GM10266 (cell line): ENCODE data around the gene ST6GALNAC1.

Experiments used
- DNase-seq: peaks from one replicate; pipeline ENCODE4 v3.0.0; 2012; ENCODE audit errors: extremely low spot score
- TF ChIP-seq, protein P1 (sequence below): IDR thresholded peaks from 2 replicates; pipeline ENCODE4 v1.5.1; 2012; ENCODE audit warnings: mild to moderate bottlenecking, low read depth; ENCODE audit not compliant: control insufficient read depth, insufficient read depth; ENCODE audit errors: missing control alignments

The ST6GALNAC1 gene

DNA sequence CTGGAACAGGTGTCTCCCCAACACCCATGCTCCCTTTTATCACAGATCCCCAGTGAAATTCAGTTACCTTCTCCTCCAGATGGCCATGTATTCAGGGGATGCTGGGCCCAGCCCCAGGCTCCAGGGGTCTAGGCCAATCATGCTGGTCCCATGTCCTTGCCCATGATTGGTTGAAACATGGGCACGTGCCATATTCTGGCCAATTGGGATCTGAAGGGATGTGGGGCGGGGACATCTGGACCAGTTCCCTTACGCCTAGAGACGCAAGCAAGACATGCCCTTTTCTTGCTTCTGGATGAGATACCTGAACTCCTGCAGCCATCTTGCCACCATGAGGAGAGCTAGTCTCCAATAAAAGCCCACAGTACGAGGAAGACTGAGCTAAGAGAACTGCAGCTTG, 31.0 kb upstream of the ST6GALNAC1 start:
- no peak for DNase-seq
- TF ChIP-seq, protein P1, sequence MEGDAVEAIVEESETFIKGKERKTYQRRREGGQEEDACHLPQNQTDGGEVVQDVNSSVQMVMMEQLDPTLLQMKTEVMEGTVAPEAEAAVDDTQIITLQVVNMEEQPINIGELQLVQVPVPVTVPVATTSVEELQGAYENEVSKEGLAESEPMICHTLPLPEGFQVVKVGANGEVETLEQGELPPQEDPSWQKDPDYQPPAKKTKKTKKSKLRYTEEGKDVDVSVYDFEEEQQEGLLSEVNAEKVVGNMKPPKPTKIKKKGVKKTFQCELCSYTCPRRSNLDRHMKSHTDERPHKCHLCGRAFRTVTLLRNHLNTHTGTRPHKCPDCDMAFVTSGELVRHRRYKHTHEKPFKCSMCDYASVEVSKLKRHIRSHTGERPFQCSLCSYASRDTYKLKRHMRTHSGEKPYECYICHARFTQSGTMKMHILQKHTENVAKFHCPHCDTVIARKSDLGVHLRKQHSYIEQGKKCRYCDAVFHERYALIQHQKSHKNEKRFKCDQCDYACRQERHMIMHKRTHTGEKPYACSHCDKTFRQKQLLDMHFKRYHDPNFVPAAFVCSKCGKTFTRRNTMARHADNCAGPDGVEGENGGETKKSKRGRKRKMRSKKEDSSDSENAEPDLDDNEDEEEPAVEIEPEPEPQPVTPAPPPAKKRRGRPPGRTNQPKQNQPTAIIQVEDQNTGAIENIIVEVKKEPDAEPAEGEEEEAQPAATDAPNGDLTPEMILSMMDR: no peak

DNA sequence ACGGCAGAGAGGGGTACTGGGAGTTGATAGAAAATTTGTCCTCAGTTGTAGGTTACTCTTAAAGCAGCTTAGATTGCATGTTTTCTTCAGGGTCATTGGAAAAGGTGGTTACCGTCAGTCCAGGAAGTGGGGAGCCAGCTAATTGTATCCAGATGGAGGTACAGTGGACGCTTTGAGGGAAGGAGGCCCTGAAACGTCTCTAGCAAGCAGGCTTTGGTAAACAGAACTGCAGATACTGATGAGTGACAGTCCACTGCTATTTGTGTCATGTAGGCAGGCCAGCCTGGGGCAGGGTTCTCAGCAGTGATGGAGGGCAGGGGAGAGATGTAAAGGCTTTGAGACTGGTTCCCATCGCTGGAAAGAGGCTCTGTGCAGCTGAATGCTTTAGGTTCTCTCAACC, 30.2 kb upstream of the ST6GALNAC1 start:
- no peak for DNase-seq
- TF ChIP-seq, protein P1: no peak

DNA sequence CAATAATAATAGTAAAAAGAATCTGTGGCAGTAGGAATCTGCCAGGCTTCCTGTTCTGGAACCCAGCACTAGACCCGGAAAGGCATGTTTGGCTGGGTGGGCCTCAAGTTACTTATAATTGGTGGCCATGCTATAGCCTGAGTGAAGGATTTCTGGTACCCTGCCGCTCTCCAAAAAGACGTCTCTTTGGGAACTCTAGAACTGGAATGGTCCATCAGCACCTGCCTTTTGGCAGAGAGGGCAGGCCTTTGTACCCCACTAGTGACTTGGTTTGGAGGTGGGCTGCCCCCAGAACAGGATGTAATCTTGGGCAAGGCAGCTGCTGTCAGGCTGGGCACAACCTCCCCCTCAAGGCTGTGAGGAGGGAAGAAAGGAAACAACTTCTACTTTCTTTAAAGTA, 29.3 kb upstream of the ST6GALNAC1 start:
- TF ChIP-seq, protein P1: no peak

DNA sequence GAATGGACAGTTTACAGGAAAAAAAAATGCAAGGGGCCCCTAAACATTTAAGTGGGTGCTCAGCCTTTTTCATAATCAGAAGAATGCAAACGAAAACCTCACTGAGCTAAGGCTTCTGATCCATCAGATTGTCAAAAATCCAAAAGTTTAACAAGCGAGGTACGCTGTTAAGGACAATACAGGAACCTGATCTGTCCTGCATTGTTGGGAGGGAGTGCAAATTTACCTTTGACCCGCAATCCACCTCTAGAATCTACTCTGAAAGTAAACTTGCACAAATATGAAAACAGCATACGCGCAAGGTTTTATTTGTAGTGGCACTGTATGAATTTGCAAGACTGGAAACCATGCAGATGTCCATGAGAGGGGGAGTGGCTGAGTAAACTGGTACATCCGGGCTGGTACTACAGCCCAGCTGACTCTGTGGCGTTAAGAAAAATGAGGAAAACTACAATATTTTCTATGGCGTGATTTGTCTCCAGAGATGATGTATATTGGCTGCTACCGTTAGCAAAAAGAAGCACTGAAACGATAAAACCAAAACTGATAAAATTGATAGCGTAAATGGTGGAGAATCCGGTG, 28.8 kb upstream of the ST6GALNAC1 start:
- DNase-seq: no peak
- TF ChIP-seq, protein P1: no peak

More for the DNA sequence above, 29.3 kb upstream of the ST6GALNAC1 start:
- no peak for DNase-seq

DNA sequence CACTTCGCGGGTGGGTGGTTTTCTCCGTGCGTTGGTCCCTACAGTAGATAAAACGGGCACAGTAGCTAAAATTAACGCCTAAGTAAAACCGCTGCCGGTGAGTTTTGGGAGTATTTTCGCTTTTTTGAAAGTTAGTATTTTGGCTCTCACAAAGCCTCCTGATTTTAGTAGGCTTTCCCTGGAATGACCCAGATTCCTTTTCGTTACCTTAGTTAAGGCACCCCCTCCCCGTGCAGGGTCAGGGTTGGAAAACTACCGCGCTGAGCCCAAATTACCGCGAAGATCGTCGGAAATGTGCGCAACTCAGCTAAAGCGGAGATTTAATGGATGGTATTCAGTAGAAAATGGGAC, 28.3 kb upstream of the ST6GALNAC1 start:
- TF ChIP-seq, protein P1: no peak
- no peak for DNase-seq

DNA sequence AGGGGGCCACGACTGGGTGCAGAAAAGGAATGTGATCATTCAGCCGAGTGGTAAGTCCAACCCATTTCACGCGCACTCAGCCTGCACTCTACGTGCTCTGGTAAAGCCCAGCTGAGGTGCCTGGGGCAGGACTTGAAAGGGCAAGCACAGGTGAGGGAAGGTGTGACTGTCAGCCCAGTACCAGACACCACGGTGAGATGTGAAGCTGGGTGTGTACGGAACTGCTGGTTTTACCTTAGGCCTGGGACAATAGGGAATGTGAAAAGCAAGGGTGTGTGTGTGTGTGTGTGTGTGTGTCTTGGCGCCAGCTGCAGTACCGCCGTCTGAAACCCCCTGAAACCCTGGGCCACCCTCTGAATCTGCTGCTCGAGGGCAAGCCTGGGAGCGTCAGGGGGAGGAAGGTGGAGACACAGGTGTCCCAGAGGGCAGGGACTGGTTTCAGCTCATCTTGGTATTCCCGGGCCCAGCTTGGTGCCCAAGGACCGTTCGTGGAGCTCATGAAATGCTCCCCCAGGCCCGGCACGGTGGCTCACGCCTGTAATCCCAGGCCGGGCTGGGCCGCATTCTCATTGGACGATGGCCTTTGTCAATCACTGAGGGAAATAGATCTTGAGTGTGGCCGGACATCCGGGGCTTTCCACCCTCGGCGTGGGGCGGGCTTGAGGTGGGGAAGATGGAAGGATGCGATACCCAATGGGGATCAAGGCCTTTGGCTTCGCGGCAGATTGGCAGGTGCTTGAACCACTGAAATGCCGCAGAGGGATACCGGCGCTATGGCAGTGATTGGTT, 27.8 kb upstream of the ST6GALNAC1 start:
- TF ChIP-seq, protein P1: no peak
- DNase-seq: peak; percentile 97

DNA sequence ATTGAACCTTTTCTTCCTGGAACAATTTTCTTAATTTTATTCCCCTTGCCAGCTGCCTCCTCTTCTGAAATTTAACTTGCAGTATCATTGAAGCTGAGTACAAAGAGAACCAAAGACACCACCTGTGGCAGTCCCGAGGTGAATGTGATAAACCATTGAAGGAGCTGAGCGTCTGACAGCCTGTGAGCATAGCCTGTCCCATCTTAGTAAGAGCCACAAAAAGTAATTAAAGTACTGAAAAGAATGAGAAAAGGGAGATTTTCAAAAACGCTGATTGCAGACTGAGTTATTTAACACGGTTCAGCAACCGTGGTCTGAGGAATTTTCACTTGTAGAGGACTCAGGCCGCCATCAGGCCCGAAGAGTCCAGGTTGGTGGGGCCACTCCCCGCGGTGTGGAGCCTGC, 27.2 kb upstream of the ST6GALNAC1 start:
- TF ChIP-seq, protein P1: no peak
- DNase-seq: no peak
